HCT116 (cell line): ENCODE results near the gene SLC44A1.

Experiments used
- EZH2phosphoT487 ChIP-seq: fragments of 200-600 bp; IDR thresholded peaks from 2 replicates; pipeline ENCODE4 v1.6.1; 2018; ENCODE audit warnings: antibody characterized with exemption, borderline replicate concordance
- MAX ChIP-seq: IDR thresholded peaks from 2 replicates; pipeline ENCODE4 v1.6.1; 2012
- YY1 ChIP-seq: IDR thresholded peaks from 2 replicates; pipeline ENCODE4 v1.6.1; 2011; ENCODE audit warnings: low read length, low read depth, moderate library complexity, mild to moderate bottlenecking; ENCODE audit not compliant: insufficient replicate concordance; ENCODE audit errors: extremely low read depth
- TF ChIP-seq, protein P1 (sequence below): IDR thresholded peaks from 2 replicates; pipeline ENCODE4 v1.6.1; 2012; ENCODE audit warnings: low read depth
- TF ChIP-seq, protein P2 (sequence below), 3 experiments: fragments of 200-600 bp in 1 of 3; sonication (generic) in 1 of 3; IDR thresholded peaks in 2 of 3; conservative IDR thresholded peaks in 1 of 3; 2 replicates each; pipeline ENCODE4 v1.5.1; 2012 to 2017; ENCODE audit warnings: low read depth in 2 of 3, low read length in 2 of 3, antibody characterized with exemption in 1 of 3, borderline replicate concordance in 1 of 3, control low read depth in 1 of 3, mild to moderate bottlenecking in 1 of 3, mixed read lengths in 1 of 3, mixed run types in 1 of 3, moderate library complexity in 1 of 3; ENCODE audit not compliant: insufficient read depth in 1 of 3

GRCh38 chr9:105414947-105415661 lies 170.7 kb downstream of the SLC44A1 start:
- TF ChIP-seq, protein P1, sequence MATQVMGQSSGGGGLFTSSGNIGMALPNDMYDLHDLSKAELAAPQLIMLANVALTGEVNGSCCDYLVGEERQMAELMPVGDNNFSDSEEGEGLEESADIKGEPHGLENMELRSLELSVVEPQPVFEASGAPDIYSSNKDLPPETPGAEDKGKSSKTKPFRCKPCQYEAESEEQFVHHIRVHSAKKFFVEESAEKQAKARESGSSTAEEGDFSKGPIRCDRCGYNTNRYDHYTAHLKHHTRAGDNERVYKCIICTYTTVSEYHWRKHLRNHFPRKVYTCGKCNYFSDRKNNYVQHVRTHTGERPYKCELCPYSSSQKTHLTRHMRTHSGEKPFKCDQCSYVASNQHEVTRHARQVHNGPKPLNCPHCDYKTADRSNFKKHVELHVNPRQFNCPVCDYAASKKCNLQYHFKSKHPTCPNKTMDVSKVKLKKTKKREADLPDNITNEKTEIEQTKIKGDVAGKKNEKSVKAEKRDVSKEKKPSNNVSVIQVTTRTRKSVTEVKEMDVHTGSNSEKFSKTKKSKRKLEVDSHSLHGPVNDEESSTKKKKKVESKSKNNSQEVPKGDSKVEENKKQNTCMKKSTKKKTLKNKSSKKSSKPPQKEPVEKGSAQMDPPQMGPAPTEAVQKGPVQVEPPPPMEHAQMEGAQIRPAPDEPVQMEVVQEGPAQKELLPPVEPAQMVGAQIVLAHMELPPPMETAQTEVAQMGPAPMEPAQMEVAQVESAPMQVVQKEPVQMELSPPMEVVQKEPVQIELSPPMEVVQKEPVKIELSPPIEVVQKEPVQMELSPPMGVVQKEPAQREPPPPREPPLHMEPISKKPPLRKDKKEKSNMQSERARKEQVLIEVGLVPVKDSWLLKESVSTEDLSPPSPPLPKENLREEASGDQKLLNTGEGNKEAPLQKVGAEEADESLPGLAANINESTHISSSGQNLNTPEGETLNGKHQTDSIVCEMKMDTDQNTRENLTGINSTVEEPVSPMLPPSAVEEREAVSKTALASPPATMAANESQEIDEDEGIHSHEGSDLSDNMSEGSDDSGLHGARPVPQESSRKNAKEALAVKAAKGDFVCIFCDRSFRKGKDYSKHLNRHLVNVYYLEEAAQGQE: no peak
- TF ChIP-seq, protein P2, sequence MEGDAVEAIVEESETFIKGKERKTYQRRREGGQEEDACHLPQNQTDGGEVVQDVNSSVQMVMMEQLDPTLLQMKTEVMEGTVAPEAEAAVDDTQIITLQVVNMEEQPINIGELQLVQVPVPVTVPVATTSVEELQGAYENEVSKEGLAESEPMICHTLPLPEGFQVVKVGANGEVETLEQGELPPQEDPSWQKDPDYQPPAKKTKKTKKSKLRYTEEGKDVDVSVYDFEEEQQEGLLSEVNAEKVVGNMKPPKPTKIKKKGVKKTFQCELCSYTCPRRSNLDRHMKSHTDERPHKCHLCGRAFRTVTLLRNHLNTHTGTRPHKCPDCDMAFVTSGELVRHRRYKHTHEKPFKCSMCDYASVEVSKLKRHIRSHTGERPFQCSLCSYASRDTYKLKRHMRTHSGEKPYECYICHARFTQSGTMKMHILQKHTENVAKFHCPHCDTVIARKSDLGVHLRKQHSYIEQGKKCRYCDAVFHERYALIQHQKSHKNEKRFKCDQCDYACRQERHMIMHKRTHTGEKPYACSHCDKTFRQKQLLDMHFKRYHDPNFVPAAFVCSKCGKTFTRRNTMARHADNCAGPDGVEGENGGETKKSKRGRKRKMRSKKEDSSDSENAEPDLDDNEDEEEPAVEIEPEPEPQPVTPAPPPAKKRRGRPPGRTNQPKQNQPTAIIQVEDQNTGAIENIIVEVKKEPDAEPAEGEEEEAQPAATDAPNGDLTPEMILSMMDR (IDR thresholded peaks at IDR 0.05 in 2 of 3, conservative IDR thresholded peaks at IDR 0.05 in 1 of 3; ENCODE audit: borderline replicate concordance in 1 of 3, insufficient read depth in 1 of 3, low read depth in 2 of 3, low read length in 2 of 3): peak; percentile 74 to 95 (median 76)
- TF ChIP-seq MAX (no peak), YY1 (no peak), EZH2phosphoT487 (no peak)
